BLaER1 treated with 17β-estradiol and CSF1 and Interleukin-3, amounts not matched to agents 10 nM and 100 nM (cell line): ENCODE data around the gene FHOD3.

Experiments used
- H3K27ac ChIP-seq, 11 experiments: shearing (Covaris generic); formaldehyde crosslinking; 2 replicates each; pipeline ENCODE4 v1.8.1; 2022
- H3K27me3 ChIP-seq, 11 experiments: shearing (Covaris generic); formaldehyde crosslinking; 2 replicates each; pipeline ENCODE4 v1.8.1; 2022
- H3K36me3 ChIP-seq, 11 experiments: shearing (Covaris generic); formaldehyde crosslinking; 2 replicates each; pipeline ENCODE4 v1.8.1; 2022
- H3K4me1 ChIP-seq, 10 experiments: shearing (Covaris generic); formaldehyde crosslinking; 2 replicates each; pipeline ENCODE4 v1.8.1; 2022
- H3K4me2 ChIP-seq, 11 experiments: shearing (Covaris generic); formaldehyde crosslinking; 2 replicates each; pipeline ENCODE4 v1.8.1; 2022
- H3K4me3 ChIP-seq, 10 experiments: shearing (Covaris generic); formaldehyde crosslinking; 2 replicates each; pipeline ENCODE4 v1.8.1; 2022
- H3K9ac ChIP-seq, 11 experiments: shearing (Covaris generic); formaldehyde crosslinking; 2 replicates each; pipeline ENCODE4 v1.8.1; 2022
- H3K9me3 ChIP-seq, 11 experiments: shearing (Covaris generic); formaldehyde crosslinking; replicated peaks in 1 of 11; 2 replicates each; pipeline ENCODE4 v1.8.1; 2022
- H4K20me1 ChIP-seq, 11 experiments: shearing (Covaris generic); formaldehyde crosslinking; 2 replicates each; pipeline ENCODE4 v1.8.1; 2022
- Cebpa-rat ChIP-seq, 11 experiments: shearing (Covaris generic); IDR thresholded peaks; 2 replicates each; pipeline ENCODE4 v1.8.1; 2022

Gene FHOD3

DNA sequence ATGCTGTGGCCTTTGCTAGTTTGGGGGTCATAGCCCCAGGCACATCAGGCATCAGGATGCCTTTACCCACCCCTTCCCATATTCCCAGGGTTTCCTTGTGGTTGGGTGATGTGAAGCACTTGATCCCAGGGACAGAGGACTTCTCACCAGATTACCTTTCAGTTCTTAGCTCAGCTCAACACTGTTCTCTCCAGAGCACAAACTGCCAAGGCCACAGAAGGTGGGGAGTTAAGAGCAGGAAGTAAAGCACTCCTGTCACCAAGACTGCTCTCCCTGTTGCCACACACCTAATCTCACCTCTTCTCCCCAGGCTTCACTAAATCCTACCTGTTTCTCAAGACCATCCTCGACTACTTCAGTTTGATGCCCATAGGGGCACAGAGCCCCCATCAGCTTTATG lies 25.9 kb downstream of the FHOD3 start:
- peaks cover 8 to 14% (median 12%) of the 10 kb centered on the region in 11 experiments for H3K9me3 ChIP-seq
- no peak overlapping the region for H3K4me3 ChIP-seq
- TF ChIP-seq Cebpa-rat (IDR thresholded peaks at IDR 0.05): no peak
- no peaks in the 10 kb centered on the region for H3K36me3 ChIP-seq
- H3K9ac ChIP-seq: no peak overlapping the region
- H3K27ac ChIP-seq: no peak overlapping the region
- H3K4me2 ChIP-seq: no peak overlapping the region
- no peaks in the 10 kb centered on the region for H3K27me3 ChIP-seq
- H4K20me1 ChIP-seq: no peaks in the 10 kb centered on the region
- H3K4me1 ChIP-seq: no peaks in the 10 kb centered on the region; a peak in 1 of 20 replicates

DNA sequence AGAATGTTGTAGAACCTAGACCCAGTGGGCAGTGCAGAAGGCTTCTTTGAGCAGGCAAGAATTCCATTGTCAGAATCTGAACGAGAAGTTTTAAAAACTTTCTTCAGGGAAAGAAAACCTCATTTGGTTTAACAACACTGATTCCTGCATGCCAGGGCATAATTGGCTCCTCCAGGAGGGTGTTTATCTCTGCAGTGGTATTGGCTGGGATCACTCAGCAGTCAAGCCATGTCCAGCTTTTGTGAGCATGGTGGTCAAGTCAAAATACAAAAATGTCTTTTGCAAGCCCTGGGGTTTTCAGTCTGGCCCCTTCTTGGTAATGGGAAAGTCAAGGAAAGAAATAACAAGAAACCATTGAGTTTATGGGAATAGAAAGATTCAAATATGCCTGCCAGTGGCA lies 28.3 kb downstream of the FHOD3 start:
- no peak overlapping the region for H3K4me3 ChIP-seq
- no peaks in the 10 kb centered on the region for H3K9me3 ChIP-seq
- no peaks in the 10 kb centered on the region; a peak in 1 of 20 replicates for H3K4me1 ChIP-seq
- H3K27me3 ChIP-seq: no peaks in the 10 kb centered on the region
- no peaks in the 10 kb centered on the region for H4K20me1 ChIP-seq
- no peak overlapping the region for H3K4me2 ChIP-seq
- no peak overlapping the region for H3K9ac ChIP-seq
- no peaks in the 10 kb centered on the region for H3K36me3 ChIP-seq
- no peak overlapping the region for H3K27ac ChIP-seq
- TF ChIP-seq Cebpa-rat (IDR thresholded peaks at IDR 0.05): no peak

DNA sequence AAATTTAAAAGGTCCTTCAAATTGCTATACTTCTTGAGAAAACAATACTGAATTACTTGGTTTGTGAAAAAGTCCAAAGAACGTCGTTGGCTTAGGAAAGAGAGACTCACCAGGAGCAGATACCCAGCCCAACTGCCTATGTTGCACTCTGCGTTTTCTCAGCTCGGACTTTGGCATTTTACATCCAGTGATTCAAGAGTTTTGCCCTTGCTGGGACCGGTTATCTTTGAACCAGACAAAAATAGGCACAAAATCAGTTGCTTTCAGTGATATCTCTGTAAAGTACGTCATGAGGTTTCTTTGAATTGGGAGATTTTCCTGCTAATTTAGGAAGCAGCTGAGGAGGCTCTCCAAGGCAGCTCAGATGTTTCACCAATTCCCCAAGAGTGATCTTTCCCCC lies 29.3 kb downstream of the FHOD3 start:
- Histone ChIP-seq H4K20me1 (no peaks in the 10 kb centered on the region), H3K4me1 (peaks cover 0 to 7% (median 1%) of the 10 kb centered on the region in 10 experiments; a peak in 4 of 20 replicates), H3K36me3 (no peaks in the 10 kb centered on the region), H3K27ac (no peak overlapping the region), H3K9me3 (no peaks in the 10 kb centered on the region), H3K27me3 (no peaks in the 10 kb centered on the region), H3K9ac (no peak overlapping the region), H3K4me2 (0 out of 22 replicates have a peak overlapping the region, but pooled peaks of 1 of the 11 experiments have one; percentile 4), H3K4me3 (no peak overlapping the region)
- no peak for TF ChIP-seq Cebpa-rat (IDR thresholded peaks at IDR 0.05)

DNA sequence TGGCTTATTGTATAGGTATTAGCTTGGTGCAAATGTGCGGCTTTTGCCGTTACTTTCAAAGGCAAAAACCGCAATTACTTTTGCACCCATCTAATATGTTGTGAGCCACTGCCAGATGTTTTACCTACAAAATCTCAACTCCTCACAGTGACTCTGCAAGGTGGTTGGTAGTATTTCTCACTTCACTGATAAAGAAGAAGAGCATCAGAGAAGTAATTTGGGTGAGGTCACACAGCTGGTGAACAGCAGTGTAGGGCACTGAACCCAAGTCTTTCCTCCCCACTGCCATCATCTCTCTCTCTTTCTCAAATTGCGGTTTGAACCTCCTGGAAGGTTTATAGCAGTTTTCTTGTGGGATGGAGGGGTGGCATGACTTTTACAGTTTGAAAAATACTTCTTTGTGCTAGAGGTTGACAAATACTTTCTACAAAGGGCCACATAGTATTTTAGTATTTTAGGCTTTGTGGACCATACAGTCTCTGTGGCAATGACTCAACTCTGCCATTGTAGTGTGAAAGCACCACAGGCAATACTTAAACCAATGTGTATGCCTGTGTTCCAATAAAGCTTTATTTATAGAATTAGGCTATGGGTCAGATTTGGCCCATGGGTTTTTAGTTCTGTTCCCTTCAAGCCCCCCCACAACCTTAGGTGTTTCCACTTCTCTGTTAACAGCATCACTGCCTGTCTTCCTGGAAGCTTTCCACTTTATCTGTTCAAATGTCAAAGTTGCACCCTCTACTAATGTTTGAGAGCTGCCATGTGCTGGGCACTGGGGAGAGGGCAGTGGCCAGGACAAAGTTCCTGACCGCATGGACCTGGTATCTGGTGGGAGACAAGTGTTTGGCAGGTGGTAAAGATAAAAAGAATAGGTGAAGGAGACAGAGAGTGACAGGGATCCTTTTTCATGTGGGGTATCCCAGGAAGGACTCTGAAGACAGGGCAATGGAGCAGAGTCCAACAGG lies 30.1 kb downstream of the FHOD3 start:
- Histone ChIP-seq H3K4me1 (peaks cover 0 to 8% (median 2%) of the 10 kb centered on the region in 10 experiments; a peak in 4 of 20 replicates), H3K9ac (no peak overlapping the region), H3K36me3 (no peaks in the 10 kb centered on the region), H3K27me3 (no peaks in the 10 kb centered on the region), H3K4me2 (no peak overlapping the region), H3K4me3 (no peak overlapping the region), H3K9me3 (no peaks in the 10 kb centered on the region), H4K20me1 (no peaks in the 10 kb centered on the region), H3K27ac (no peak overlapping the region)
- TF ChIP-seq Cebpa-rat (IDR thresholded peaks at IDR 0.05): no peak

DNA sequence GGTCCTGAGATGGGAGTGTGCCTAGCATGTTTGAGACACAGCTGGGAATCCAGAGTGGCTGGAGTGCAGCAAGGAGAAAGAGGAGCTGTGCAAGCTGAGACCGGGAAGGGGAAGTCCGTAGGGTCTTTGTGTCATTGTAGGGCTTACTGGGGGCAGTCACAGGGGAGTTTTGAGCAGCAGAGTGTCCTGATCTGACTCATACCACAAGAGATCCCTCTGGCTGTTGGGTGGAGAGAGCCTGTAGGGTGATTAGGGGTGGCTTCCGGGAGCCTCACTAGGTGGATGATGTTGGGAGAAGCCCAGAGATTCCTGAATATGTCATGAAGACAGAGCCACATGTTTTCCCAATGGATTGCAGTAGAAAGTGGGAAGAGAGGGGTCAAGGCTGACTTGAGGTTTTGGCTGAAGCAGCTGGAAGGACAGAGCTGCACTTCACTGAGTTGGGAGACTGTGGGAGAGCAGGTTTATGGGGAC lies 30.9 kb downstream of the FHOD3 start:
- no peaks in the 10 kb centered on the region for H3K36me3 ChIP-seq

DNA sequence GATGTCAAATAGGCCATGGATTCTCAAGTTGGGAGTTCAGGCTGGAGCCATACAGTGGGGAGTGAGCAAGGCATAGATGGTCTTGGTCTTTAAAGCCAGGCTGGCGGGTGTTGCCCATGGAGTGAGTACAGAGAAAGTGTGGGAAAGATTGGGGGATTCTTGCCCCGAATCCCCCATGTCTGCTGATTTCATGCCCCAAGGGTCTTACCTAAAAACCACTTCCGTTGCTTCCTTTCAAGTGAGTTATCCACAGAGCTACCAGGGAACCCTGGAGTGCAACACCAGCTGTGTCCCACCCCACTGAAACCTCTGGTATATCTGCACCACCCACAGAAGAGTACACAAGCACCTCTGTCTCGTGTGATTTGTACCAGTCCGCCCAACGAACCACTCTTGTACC lies 31.4 kb downstream of the FHOD3 start:
- Histone ChIP-seq H3K9me3 (no peaks in the 10 kb centered on the region), H3K4me2 (no peak overlapping the region), H3K4me3 (no peak overlapping the region), H3K4me1 (peaks cover 0 to 8% (median 2%) of the 10 kb centered on the region in 10 experiments; a peak in 4 of 20 replicates), H4K20me1 (no peaks in the 10 kb centered on the region), H3K27me3 (no peaks in the 10 kb centered on the region), H3K36me3 (no peaks in the 10 kb centered on the region), H3K9ac (no peak overlapping the region), H3K27ac (no peak overlapping the region)
- no peak for TF ChIP-seq Cebpa-rat (IDR thresholded peaks at IDR 0.05)

More for the DNA sequence above, 30.9 kb downstream of the FHOD3 start:
- Histone ChIP-seq H4K20me1 (no peaks in the 10 kb centered on the region), H3K4me2 (no peak overlapping the region), H3K27me3 (no peaks in the 10 kb centered on the region), H3K9ac (no peak overlapping the region), H3K27ac (no peak overlapping the region), H3K4me3 (no peak overlapping the region), H3K4me1 (peaks cover 0 to 8% (median 2%) of the 10 kb centered on the region in 10 experiments; a peak in 4 of 20 replicates), H3K9me3 (no peaks in the 10 kb centered on the region)
- no peak for TF ChIP-seq Cebpa-rat (IDR thresholded peaks at IDR 0.05)

DNA sequence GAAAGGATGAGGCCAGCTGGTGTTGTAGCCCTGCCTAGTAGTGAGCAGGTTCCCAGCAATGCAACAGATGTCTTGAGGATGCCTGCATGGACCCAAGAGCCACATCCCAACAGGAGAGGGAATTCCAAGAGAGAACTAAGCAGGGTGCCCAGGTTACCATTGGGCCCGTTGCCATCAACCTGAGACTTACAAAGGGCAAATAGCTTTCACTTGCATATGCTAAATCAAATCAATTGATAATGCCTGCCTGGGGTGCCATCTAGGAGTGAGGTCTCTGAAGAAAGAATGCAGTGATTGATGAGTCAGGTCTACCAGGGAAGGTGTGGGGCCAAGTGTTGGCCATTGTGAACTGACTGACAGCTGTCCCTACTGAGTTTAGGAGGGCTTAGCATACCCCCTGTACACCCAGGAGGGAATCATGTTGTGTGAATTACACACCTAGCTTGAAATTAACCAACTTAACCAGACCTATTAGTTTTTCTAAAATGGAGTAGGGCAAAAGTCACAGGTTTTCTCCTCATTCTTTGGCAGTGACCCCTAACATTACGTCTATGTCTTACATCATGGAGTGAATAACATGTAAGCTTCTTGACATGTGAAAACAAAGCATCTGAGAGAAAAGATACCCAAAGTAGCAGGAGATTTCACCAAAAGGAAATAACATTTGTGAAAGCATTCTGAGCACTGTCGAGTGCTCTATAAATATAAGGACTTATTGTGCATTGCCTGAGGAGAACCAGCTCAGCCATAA lies 32.3 kb downstream of the FHOD3 start:
- Histone ChIP-seq H3K4me2 (no peak overlapping the region), H3K27me3 (no peaks in the 10 kb centered on the region), H3K27ac (no peak overlapping the region), H3K36me3 (no peaks in the 10 kb centered on the region), H3K9me3 (no peaks in the 10 kb centered on the region), H3K4me1 (peaks cover 0 to 8% (median 2%) of the 10 kb centered on the region in 10 experiments; a peak in 4 of 20 replicates), H3K4me3 (no peak overlapping the region), H4K20me1 (no peaks in the 10 kb centered on the region), H3K9ac (no peak overlapping the region)
- TF ChIP-seq Cebpa-rat (IDR thresholded peaks at IDR 0.05): no peak

DNA sequence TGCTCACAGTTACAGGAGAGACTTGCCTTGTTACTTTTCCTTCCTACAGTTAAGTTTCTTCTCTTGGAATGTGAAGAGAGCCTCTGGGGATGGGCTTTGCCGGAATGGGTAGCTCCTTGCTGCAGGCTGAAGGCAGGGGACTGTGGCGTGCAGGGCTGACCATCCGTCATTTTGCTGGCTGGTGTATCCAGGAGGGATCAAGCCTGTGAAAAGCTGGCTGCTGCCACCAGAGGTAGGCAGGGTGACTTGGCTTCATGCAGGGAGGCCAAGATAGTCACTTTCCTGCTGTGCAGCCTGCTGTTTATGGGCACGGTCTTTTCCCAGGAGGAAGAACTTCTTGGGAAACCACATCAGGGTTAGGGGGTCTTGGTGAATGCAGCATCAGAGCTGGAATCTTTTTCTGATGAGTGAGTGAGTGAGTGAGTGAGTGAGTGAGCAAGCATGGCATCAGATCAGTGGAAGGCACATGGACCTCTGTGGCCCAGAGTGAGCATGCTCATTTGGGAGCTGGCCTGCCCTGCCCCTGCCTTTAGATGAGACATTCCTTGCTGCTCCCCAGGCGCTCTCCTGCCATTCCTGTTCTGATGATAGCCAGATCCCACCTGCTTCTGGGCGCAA lies 33.0 kb downstream of the FHOD3 start:
- H3K36me3 ChIP-seq: no peaks in the 10 kb centered on the region

DNA sequence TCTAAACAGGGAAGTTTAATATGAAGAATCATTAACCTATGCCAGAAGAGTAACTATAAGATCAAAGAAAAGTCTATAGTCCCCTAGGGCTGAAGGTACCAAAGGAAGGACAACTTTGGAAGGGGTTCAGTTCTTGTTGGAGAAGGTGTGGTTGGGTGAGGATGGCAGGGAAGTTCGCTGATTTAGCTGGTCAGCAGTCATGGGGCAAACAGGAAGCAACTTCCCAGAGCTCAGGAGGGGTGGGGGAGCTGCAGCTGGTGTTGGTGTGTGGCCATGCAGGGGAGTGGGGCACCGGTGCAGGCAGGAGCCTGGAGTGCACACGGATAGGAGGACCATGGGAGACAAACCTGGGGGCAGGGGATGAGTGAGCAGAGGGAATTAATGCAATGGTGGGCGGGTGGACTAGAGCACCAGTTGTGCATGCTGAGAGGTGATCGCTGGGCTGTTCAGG lies 34.0 kb downstream of the FHOD3 start:
- no peak for TF ChIP-seq Cebpa-rat (IDR thresholded peaks at IDR 0.05)
- H3K4me3 ChIP-seq: no peak overlapping the region
- no peaks in the 10 kb centered on the region for H3K36me3 ChIP-seq
- H3K27ac ChIP-seq: no peak overlapping the region
- H3K4me2 ChIP-seq: peak overlapping the region in 2 of 11 experiments; percentile 26 to 29; a peak in 1 of 22 replicates
- no peaks in the 10 kb centered on the region for H3K27me3 ChIP-seq
- peaks cover 0 to 8% (median 2%) of the 10 kb centered on the region in 10 experiments; a peak in 4 of 20 replicates for H3K4me1 ChIP-seq
- no peak overlapping the region for H3K9ac ChIP-seq
- H3K9me3 ChIP-seq: no peaks in the 10 kb centered on the region
- H4K20me1 ChIP-seq: no peaks in the 10 kb centered on the region

More for the DNA sequence above, 33.0 kb downstream of the FHOD3 start:
- no peaks in the 10 kb centered on the region for H3K9me3 ChIP-seq
- no peaks in the 10 kb centered on the region for H4K20me1 ChIP-seq
- no peaks in the 10 kb centered on the region for H3K27me3 ChIP-seq
- no peak overlapping the region for H3K9ac ChIP-seq
- H3K4me1 ChIP-seq: peaks cover 0 to 8% (median 2%) of the 10 kb centered on the region in 10 experiments; a peak in 4 of 20 replicates
- no peak overlapping the region for H3K4me3 ChIP-seq
- TF ChIP-seq Cebpa-rat (IDR thresholded peaks at IDR 0.05): no peak
- no peak overlapping the region for H3K27ac ChIP-seq
- no peak overlapping the region for H3K4me2 ChIP-seq
